ENCODE measurements around the gene PFDN4. TPM values are rescaled to one million over a fixed set of nuclear protein-coding genes. Genes with fewer than 3 reads are reported as not detected.

Gene PFDN4
- total and polyA plus RNA-seq, 5 donors = 19.6 to 88.6 (median 26.1) TPM

DNA sequence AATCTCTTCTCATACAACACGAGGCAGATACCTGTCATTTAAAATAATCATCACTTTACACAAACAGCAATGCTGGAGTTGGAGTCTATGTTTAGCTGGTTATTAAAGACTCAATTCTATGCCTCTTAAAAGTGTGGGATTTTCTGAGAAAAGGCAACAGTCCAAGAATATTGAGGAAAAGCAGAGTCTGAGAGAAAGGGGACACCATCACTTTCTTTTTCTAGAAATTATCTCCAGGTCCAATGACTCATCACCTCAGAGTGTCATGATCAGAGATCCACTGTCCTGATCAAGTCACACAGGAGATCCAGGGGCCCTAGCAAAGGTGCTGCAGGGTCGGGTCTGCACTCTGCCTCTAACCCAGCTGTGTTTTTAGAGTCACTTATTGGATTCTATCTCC, 42.1 kb upstream of the PFDN4 start:
- no peak overlapping the region for H3K27ac ChIP-seq (ENCODE audit: low read length)
- peaks cover 7% of the 10 kb centered on the region for H3K27me3 ChIP-seq (ENCODE audit: control insufficient read depth, insufficient read depth)
- 50% methylated on average over 2 of the region's 2 CpGs for WGBS
- intact Hi-C loops (cut with DNase I) = no loop called here
- no peak for DNase-seq
- H3K9me3 ChIP-seq (ENCODE audit: control insufficient read depth, low read length) = no peaks in the 10 kb centered on the region
- ATAC-seq = no peak
- H3K4me1 ChIP-seq (ENCODE audit: control insufficient read depth, insufficient read depth, low read length) = no peaks in the 10 kb centered on the region
- H3K4me3 ChIP-seq (ENCODE audit: low read length) = no peak overlapping the region

DNA sequence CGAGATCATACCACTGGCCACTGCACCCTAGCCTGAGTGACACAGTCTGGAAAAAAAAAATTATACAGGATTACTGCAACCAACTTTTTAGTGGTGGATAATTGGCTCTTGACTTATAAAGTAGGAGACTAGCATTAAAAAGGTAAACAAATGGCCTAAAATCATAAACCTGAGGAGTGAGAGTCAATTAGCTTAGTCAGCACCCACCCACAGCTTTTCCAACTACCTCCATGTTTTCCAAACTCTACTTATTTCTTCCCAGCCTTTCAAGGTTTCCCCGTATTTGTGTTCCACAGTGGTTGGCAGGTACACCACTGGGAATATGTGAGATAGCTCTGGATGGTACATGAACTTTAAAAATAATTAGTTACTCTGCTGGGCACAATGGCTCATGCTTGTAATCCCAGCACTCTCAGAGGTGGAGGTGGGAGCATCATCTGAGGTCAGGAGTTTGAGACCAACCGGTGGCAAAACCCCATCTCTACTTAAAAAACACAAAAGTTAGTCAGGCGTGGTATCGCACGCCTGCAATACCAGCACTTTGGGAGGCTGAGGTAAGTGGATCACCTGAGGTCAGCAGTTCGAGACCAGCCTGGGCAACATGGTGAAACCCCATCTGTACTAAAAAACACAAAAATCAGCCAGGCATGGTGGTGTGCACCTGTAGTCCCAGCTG, 40.8 kb upstream of the PFDN4 start:
- DNase-seq (no peak), ATAC-seq (no peak)
- Histone ChIP-seq H3K27ac (ENCODE audit: low read length) (no peak overlapping the region), H3K9me3 (ENCODE audit: control insufficient read depth, low read length) (no peaks in the 10 kb centered on the region), H3K27me3 (ENCODE audit: control insufficient read depth, insufficient read depth) (peaks cover 9% of the 10 kb centered on the region), H3K4me1 (ENCODE audit: control insufficient read depth, insufficient read depth, low read length) (no peaks in the 10 kb centered on the region), H3K4me3 (ENCODE audit: low read length) (no peak overlapping the region)
- intact Hi-C loops (cut with DNase I) = no loop called here
- WGBS = 91% methylated on average over 7 of the region's 7 CpGs

DNA sequence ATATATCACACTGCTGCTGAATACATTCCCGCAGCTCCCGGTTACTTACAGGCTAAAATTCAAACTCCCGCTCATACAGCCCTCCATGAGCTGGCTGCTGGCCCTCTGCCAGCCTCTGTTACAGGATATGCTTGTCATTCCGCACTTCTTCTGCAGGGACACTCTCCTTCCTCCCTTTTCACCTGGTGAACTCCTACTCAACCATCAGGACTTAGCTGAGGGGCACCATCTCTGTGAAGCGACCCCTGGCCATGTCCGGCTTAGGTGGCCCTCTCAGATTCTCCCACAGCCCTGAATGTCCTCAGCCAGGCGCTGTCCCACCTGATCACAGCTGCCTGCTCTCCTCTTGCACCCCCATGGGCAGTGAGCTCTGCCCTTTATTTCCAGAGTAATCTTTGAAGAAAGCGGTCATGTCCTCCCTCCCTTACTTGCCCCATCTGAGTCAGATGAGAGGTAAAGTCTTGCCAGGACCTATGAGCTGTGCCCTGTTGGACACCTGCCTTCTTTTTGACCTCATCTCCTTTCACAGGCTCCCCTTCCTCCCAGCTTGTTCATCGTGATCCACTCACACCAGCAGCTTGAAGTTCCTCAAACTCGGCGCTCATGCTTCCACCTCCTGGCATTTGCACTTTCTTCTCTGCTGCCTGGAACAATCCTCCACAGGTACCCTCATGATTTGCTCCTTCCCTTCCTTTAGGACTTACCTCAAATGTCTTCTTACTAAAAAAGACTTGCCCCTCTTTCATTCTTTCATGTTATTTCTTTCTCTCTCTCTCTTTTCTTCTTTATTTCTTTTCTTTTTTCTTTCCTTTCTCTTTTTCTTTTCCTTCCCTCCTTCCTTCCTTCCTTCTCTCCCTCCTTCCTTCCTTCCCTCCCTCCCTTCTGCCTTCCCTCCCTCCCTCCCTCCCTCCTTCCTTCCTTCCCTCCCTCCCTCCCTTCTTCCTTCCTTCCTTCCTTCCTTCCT, 39.7 kb upstream of the PFDN4 start:
- 65% methylated on average over 11 of the region's 11 CpGs for WGBS
- DNase-seq (peak in 1 of 3 donors; percentile 39), ATAC-seq (no peak)
- intact Hi-C loops (cut with DNase I) = no loop called here
- Histone ChIP-seq H3K9me3 (ENCODE audit: control insufficient read depth, low read length) (no peaks in the 10 kb centered on the region), H3K4me1 (ENCODE audit: control insufficient read depth, insufficient read depth, low read length) (no peaks in the 10 kb centered on the region), H3K27ac (ENCODE audit: low read length) (no peak overlapping the region), H3K27me3 (ENCODE audit: control insufficient read depth, insufficient read depth) (peaks cover 11% of the 10 kb centered on the region), H3K4me3 (ENCODE audit: low read length) (no peak overlapping the region)

DNA sequence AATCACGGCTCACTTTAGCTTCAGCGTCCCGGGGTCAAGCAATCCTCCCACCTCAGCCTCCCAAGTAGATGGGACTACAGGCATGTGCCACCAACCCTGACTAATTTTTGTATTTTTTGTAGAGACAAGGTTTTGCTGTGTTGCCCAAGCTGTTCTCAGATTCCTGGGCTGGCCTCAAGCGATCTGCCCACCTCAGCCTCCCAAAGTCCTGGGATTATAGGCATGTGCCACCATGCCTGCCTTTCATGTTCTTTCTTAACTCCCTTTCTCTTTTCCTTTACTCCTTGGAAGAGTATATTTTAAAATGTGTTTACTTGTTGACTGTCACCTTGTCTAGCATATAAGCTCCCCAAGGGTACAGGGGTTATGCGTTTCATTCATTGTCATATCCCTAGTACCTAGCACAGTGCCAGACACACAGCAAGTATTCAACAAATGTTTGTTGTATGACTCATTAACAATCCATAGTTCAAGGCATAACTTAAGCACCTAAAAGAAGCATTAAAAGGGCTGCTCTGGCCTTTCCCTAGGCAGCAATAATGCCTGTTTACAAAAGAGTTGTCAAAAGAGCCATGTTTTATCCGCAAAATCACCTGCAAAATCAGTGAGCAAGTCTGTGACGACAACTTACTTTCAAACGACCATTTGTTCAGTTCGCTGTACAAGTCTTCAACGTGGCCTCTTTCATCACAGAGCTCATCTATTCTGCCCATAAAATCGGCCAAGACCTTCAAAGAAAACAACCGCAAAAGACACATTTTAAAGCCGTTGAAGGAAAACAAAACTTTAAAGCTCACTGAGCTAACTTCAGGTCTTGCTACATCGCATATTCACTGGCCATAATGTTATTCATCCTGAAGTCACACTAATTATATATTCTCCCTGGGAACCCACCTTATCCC, 38.7 kb upstream of the PFDN4 start:
- DNase-seq = no peak
- H3K9me3 ChIP-seq (ENCODE audit: control insufficient read depth, low read length) = no peaks in the 10 kb centered on the region
- H3K27ac ChIP-seq (ENCODE audit: low read length) = no peak overlapping the region
- no peak overlapping the region for H3K4me3 ChIP-seq (ENCODE audit: low read length)
- no peaks in the 10 kb centered on the region for H3K4me1 ChIP-seq (ENCODE audit: control insufficient read depth, insufficient read depth, low read length)
- no peak for ATAC-seq
- intact Hi-C loops (cut with DNase I) = no loop called here
- WGBS = 83% methylated on average over 14 of the region's 14 CpGs
- H3K27me3 ChIP-seq (ENCODE audit: control insufficient read depth, insufficient read depth) = peaks cover 11% of the 10 kb centered on the region

DNA sequence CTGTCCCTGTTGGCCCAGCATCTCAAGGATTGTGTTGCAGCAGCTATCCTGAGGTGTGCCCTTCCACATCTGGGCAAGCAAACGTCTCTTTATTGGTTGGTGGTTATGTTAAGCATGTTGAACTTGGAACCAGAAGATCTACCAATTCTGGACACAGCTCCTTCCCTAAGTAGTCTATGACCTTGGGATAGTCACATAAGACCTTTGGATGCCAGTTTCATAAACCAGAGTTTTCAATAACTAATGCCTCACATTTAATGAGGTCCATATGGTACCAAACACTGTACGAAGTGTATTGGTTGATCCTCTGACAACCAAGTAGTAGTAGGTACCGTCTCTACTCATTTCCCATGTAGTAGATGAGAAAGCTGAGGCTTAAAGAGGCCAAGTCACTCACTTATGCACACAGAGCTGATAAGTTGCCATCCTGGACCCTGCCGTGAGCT, 37.8 kb upstream of the PFDN4 start:
- Histone ChIP-seq H3K27ac (ENCODE audit: low read length) (no peak overlapping the region), H3K4me1 (ENCODE audit: control insufficient read depth, insufficient read depth, low read length) (no peaks in the 10 kb centered on the region), H3K9me3 (ENCODE audit: control insufficient read depth, low read length) (no peaks in the 10 kb centered on the region), H3K4me3 (ENCODE audit: low read length) (no peak overlapping the region), H3K27me3 (ENCODE audit: control insufficient read depth, insufficient read depth) (peaks cover 11% of the 10 kb centered on the region)
- intact Hi-C loops (cut with DNase I) = no loop called here
- ATAC-seq (no peak), DNase-seq (no peak)
- WGBS = 63% methylated on average over 4 of the region's 4 CpGs

DNA sequence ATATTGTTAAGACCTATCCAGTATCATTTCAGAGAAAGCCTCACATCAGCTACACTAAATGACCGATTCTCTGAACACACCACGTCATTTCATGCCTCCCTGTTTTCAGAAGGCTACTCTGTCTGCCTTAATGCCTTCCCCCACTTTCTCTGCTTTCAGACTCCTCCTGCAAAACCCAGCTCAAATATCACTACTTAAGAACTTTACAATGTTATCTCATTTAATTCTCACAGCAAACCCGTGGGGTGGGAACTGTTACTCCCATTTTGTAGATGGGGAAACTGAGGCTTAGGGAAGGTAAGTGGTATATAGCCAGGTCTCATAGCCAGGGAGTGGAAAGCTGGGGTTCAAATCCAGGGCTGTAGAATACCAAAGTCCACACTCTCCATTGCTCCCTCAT, 36.9 kb upstream of the PFDN4 start:
- H3K4me3 ChIP-seq (ENCODE audit: low read length) = no peak overlapping the region
- ATAC-seq (no peak), DNase-seq (no peak)
- H3K27me3 ChIP-seq (ENCODE audit: control insufficient read depth, insufficient read depth) = peaks cover 11% of the 10 kb centered on the region
- intact Hi-C loops (cut with DNase I) = no loop called here
- H3K27ac ChIP-seq (ENCODE audit: low read length) = no peak overlapping the region
- no peaks in the 10 kb centered on the region for H3K4me1 ChIP-seq (ENCODE audit: control insufficient read depth, insufficient read depth, low read length)
- WGBS = 56% methylated on average over 3 of the region's 3 CpGs
- no peaks in the 10 kb centered on the region for H3K9me3 ChIP-seq (ENCODE audit: control insufficient read depth, low read length)

DNA sequence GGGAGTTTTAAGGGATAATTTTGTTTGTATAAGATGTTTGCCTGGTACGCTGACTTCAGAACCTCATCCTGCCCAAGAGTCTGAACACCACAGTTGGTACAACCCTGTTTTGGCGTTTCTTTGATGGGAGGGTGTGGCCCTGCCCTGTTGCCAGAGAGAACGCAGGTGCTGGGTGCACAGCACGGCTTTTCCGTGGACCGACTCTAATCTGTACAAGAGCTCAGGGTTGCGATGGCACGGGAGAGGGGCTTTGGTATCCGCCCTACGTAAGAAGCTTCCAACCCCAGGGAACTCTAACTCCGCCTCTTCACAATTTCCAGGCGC, 35.4 kb upstream of the PFDN4 start:
- H3K27ac ChIP-seq (ENCODE audit: low read length) = no peak overlapping the region
- intact Hi-C loops (cut with DNase I) = no loop called here
- H3K27me3 ChIP-seq (ENCODE audit: control insufficient read depth, insufficient read depth) = peaks cover 8% of the 10 kb centered on the region
- 8% methylated on average over 12 of the region's 12 CpGs for WGBS
- H3K9me3 ChIP-seq (ENCODE audit: control insufficient read depth, low read length) = no peaks in the 10 kb centered on the region
- H3K4me3 ChIP-seq (ENCODE audit: low read length) = no peak overlapping the region
- ATAC-seq (no peak), DNase-seq (no peak)
- H3K4me1 ChIP-seq (ENCODE audit: control insufficient read depth, insufficient read depth, low read length) = no peaks in the 10 kb centered on the region

DNA sequence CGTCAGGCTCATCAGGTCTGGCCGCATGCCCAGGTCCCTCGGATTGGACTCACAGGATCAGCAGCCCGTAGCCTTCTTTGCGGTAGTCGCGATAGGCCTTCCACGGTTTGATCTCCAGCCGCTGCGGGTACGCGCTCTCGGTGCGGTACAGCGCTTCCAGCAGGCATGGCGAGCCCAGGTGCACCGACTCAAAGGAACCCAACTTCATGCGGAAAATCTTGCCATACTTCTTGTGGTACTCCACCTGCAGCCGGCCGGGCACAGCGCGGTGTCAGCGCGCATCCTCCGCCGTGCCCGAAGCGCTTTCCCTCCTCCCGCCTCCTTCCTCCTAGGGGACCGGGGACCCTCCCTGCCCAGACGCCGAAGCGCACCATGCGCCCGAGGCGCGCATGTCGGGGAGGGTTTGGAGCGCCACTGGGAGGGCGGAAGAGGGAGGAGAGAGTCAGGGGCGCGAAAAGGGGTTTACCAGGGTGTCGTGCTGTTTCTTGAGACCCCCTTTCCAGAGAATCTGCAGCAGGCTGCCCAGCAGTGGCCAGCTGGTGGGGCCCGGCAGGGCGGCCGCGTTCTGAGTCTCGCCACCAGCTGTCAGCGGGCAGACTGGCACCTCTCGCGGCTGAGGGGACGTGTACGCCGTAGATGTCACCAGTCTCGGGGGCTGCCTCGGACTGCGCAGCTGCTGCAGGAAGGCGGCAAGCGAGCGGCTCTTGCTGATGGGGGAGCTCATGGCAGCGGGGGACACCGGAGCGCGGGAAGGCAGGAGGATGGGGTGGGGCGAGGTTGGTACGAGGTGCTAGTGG, 34.8 kb upstream of the PFDN4 start:
- WGBS = 2% methylated on average over 66 of the region's 66 CpGs
- intact Hi-C loops (cut with DNase I) = no loop called here

DNA sequence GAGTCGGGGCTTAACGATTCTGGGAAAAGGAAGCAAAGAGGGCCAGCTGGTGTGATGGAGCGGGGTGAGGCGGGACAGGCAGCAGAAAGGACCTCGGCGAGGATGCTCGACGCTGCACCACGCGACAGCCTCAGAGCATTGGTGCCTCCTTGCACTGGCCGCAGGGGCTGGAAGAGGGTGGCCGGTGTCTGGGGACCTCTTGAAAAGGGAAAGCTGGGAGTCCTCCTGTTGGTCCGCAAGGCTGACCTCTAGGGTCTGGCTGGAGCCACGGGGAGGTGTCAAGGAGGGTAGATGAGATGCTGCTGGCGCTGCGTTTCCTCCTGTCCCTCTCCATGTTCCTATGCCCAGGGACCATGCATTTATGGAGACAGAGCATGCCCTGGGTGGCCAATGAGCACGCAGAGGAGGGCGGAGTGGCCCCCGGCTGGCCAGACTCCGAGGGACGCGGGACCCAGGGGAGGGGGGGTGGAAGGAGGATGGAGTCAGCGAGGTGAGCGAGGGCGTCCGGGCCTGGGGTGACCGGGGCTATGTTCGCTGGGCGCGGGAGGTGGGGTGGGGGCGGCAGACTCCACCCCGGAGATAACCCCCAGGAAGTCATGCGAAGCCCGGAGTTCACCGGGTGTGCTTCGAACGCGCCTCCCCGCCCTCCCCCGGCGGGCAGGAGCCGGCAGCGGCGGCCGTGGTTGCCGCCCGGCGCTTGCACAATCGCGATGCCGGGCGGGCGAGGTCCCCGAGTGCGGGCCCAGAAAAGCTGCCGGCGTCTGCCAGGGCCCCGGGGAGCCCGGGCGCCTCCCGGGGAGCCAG, 34.0 kb upstream of the PFDN4 start, which contains the start of gene CYP24A1:
TSS of gene CYP24A1 (minus strand) at position 334 of the 804 bp plus-strand sequence. CDS start 407 bp downstream, outside the sequence.
- Histone ChIP-seq H3K27ac (ENCODE audit: low read length) (no peak within 1 kb of the TSS), H3K27me3 (ENCODE audit: control insufficient read depth, insufficient read depth) (peaks cover 8% of the 10 kb centered on the region), H3K9me3 (ENCODE audit: control insufficient read depth, low read length) (no peaks in the 10 kb centered on the region), H3K4me3 (ENCODE audit: low read length) (no peak within 1 kb of the TSS), H3K4me1 (ENCODE audit: control insufficient read depth, insufficient read depth, low read length) (no peaks in the 10 kb centered on the region)
- ATAC-seq = peak; percentile 50 to 59
- peak; percentile 23 to 66 (median 47) for DNase-seq
- WGBS = 2% methylated on average over 61 of the region's 61 CpGs
- intact Hi-C loops (cut with DNase I) = no loop called here

More for the DNA sequence above, 34.8 kb upstream of the PFDN4 start:
- Histone ChIP-seq H3K4me3 (ENCODE audit: low read length) (no peak overlapping the region), H3K27ac (ENCODE audit: low read length) (no peak overlapping the region), H3K9me3 (ENCODE audit: control insufficient read depth, low read length) (no peaks in the 10 kb centered on the region), H3K4me1 (ENCODE audit: control insufficient read depth, insufficient read depth, low read length) (no peaks in the 10 kb centered on the region), H3K27me3 (ENCODE audit: control insufficient read depth, insufficient read depth) (peaks cover 8% of the 10 kb centered on the region)
- ATAC-seq (no peak), DNase-seq (peak in 2 of 3 donors; percentile 12 to 41)
